Activated CD4-positive, alpha-beta T cell treated with anti-CD3 and anti-CD28 coated beads for 48 hours (primary cell): Measurements from ENCODE around the gene PLSCR5.

Experiments
- DNase-seq: peaks from one replicate; pipeline ENCODE4 v3.0.0-alpha.2; 2020

PLSCR5 gene

DNA sequence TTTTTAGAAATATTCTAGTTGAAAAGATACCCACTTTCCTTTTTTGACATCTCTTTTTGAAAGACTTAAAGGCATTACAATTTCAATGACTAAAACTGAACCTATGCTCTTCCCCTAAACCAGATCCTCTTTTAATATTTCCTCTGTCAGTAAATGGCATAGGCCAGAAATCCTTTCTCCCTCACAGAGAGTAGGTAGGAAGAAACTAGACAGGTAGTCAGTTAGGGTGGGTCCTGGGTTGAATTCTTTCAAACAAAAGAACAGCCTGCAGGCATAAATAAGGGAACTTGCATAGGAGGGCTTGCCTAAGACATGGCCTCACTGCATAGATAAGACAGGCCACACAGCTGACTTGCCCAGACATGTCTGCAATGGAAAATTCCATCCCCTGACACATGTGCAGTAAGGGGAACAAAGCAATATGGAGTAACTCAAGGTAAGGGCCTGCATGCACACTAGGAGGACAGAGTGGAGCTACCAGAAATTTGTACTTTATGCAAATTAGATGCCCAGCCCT is 23.1 kb downstream of the PLSCR5 start:
- no peak for DNase-seq

GRCh38 chr3:146581080-146581601 is 24.0 kb downstream of the PLSCR5 start:
- no peak for DNase-seq

DNA sequence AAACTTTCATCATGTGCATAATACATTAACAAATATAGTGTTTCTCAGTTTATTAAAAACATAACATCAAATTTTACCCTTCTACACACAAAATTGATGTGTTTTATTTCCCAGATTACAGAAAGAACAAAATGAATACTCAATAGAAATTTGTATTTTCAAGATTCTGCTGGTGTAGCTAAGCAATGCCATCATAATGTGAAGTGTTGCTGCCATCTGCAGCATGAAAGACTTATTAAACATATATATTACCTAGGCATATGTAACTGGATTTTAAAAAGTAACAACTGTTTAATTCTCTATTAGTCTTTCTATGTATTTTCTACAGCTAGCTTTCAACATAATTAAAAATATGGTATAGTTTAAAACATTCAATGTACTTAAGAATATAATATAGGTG is 27.5 kb downstream of the PLSCR5 start:
- DNase-seq: peak; percentile 11

DNA sequence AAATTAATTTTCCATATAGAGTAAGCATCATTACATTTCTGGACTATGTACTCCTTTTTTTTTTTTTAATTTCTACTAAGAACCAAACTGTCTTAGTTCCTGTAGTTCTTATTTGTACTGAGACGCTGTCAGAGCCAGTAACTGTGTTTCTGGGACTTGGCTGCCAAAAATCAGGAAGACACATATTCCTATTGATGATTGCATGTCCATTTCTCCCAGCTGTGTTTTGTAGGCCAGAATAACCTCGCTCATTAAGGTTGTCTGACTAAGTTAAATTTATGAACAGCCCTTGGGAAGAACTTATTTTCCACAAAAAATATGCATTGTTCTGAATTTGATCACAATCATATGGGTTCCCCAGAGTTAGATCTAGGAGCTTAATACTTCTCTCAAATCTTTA is 29.5 kb downstream of the PLSCR5 start:
- no peak for DNase-seq

DNA sequence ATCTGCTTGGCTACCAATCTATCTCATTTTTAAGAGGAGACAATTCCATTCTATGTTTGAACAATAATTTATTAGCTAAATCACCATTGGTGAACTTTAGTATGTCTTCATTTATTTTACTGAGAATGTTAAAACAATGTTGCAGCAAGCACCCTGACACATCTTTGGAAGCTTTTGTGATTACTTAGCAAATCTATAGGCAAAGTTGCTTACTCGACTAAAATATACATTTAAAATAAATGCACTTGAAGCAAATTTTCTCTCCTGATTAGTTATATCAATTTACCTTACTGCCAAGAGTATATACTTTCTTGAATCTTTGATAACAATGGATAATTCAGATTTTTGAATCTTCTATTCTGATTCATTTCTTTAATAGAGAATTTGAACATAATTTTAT is 31.0 kb downstream of the PLSCR5 start:
- no peak for DNase-seq

- DNase-seq: no peak
Measured at GRCh38 chr3:146569314-146569713, 35.8 kb downstream of the PLSCR5 start.

DNA sequence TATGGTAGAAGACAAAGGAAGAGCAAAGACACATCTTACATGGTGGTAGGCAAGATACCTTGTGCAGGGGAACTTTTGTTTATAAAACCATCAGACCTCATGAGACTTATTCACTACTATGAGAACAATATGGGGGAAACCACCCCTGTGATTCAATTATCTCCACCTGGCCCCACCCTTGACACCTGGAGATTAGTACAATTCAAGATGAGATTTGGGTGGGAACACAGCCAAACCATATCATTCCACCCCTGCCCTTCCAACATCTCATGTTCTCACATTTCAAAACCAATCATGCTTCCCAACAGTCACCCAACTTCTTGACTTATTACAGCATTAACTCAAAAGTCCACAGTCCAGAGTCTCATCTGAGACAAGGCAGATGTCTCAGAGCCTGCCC is 39.0 kb downstream of the PLSCR5 start:
- no peak for DNase-seq

- no peak for DNase-seq
Measured at GRCh38 chr3:146561879-146562278, 43.3 kb downstream of the PLSCR5 start.

DNA sequence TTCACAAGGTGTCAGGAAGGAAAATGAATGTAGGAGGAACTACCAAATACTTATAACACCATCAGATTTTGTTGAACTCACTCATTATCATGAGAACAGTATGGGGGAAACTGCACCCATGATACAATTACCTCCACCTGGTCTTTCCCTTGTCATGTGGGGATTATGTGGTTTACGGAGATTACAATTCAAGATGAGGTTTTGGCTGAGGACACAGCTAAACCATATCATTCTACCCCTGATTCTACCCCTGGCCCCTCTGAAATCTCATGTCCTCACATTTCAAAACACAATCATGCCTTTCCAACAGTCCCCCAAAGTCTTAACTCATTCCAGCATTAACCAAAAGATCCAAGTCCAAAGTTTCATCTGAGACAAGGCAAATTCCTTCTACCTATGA is 43.7 kb downstream of the PLSCR5 start:
- DNase-seq: no peak

DNA sequence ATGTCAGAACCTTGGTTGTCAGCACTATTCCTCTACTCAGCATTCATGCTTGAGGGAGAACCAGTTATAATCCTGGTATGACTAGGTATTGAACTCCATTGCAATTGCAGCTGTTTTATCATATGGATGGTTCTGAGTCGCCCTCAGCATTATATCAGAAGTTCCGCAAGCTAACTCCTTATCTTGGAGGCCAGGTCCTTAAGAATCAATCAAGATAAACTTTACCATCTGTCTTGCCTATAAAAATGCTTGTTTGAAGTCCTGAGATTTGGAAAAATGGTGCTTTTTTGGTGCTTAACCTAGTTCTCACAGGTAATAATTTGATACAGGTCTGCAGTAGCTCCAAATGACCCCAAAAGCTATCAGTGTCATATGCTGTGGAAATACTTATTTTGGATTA is 44.5 kb downstream of the PLSCR5 start:
- no peak for DNase-seq

DNA sequence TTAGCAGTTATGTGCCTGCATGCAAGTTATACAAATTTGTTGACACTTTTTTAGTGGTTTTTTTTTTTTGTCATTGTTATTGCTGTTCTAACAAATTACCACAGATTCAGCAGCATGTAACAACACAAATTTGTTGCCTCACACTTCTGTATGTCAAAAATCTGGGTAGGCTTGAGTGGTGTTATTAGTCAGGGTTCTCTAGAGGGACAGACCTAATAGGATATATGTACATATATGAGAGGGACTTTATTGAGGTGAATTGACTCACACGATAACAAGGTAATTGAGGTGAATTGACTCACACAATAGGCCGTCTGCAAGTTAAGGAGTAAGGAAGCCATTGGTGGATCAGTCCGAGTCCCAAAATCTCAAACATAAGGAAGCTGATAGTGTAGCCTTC is 45.8 kb downstream of the PLSCR5 start:
- no peak for DNase-seq

DNA sequence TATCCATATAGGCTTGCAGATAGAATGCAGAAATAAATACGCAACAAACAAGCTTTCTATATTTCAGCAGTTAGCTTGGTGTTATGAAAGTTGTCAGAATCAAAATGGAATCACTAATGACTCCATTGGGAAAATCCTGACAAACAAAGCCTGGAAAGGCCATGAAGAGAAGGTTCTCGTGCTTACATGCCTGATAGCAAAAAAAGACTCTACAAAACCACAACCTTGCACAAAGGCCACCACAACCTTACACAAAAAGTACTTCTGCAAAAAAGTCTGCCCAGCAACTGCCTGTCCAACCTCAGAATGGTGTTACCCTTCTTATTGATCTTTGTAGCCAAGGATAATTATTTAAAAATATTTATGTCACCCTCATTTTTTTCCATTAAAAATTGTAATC is 46.4 kb downstream of the PLSCR5 start:
- no peak for DNase-seq

- no peak for DNase-seq
Measured at GRCh38 chr3:146557745-146558144, 47.4 kb downstream of the PLSCR5 start.

DNA sequence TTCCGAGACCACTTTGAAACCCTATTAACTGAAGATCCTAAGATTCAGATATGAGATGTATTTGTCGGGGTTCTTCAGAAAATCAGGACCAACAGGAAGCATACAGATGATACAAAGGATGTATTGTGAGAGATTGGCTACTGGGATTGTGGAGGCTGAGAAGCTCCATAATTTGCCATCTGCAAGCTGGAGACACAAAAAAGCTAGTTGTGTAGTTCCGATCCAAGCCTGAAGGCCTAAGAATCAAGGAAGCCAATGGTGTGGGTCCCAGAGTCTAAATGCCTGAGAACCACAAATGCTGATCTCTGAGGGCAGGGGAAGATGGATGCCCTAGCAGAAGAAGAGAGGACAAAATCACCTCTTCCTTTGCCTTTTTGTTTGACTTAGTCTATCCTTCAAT is 49.8 kb downstream of the PLSCR5 start:
- DNase-seq: no peak

- no peak for DNase-seq
Measured at GRCh38 chr3:146554151-146554760, 50.9 kb downstream of the PLSCR5 start.

- peak; percentile 20 for DNase-seq
Measured at GRCh38 chr3:146550743-146551510, 54.2 kb downstream of the PLSCR5 start.

GRCh38 chr3:146550070-146550615 is 55.0 kb downstream of the PLSCR5 start:
- no peak for DNase-seq

- no peak for DNase-seq
Measured at GRCh38 chr3:146547235-146547835, 57.8 kb downstream of the PLSCR5 start.

GRCh38 chr3:146546366-146546965 is 58.7 kb downstream of the PLSCR5 start:
- peak; percentile 7 for DNase-seq

DNA sequence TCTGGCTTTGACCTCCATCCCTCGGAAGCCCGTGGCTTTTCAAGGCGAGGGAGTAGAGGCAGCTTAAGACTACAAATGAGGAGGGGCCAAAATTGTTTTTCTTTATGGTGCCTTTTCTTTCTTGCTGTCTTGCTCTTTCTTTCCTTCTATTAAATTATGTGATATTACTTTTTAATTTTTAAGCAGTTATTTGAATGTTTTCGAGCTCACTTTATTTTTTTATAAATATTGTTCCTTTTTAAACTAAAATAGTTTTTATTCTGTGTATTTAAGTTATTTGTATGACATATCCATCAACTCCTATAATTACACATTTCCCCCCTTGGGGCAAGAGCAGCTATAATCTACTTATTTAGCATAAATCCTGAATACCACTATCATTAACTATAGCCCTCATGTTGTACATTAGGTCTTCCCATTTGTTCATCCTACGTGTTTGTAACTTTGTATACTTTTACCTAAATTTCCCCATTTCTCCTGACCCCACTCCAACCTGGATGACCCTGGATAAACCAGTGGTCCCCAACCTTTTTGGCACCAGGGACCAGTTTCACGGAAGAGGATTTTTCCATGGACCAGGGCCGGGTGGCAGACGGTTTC is 60.1 kb downstream of the PLSCR5 start:
- DNase-seq: no peak

DNA sequence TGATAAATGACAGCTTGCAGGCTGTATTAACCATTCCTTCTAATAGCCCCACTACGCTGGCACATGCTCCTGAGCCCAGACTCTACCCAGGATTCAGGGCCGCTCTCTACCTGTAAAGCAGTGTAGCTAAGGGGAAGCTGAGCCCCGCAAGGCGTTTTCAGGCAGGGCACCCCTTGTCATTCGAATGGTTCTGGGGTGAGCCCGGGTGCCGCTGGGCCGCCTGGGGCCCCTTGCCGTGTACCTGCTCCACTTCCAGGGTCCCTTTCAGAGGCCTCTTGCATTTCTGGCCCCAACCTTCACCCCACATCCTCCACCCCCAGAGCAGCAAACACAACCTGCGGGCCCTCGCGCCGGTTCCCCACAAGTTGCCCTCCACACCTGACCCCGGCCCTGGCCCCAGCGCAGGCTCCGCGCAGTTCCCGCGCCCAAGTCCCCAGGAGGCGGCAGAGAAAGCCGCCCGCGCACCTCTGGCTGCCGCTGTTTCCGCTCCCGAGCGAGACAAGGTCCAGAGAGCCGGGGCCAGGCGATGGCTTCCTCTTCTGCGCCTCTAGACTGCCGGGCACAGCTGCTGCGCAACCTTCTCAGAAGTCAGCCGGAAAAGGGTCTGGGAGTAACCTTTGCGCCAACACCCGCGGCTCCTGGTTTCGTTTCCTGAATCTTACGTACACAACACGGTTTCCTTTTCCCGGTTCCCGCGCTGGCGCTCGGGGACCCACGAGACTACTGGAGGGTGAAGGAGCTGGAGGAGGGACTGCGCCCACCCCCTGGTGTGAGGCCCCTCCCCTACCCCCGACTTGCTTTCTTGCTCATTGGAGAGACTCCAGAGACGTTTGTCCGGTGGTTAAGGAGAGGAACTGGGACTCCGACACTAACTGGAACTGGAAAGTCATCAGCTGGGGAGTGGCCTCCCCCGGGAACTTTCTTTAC is 60.9 kb downstream of the PLSCR5 start, which contains the start of gene PLSCR1:
PLSCR1 (minus strand) TSS at position 606 of the 927 bp plus-strand sequence. CDS start 8,055 bp downstream, outside the sequence.
- peak; percentile 87 for DNase-seq
